ENCODE data around the gene YTHDC2. TPM values are rescaled to one million over a fixed set of nuclear protein-coding genes. Genes with fewer than 3 reads are reported as not detected.
"Not testable (repeated sequence)": the region's sequence is repeated elsewhere in the genome, so short reads cannot be mapped to it uniquely, and the experiment has no call there.

Gene YTHDC2
- total RNA-seq, 1 experiment from 2014 or later, result 8.6 TPM

- DNase-seq (ENCODE audit: low read depth), result no peak
Measured at GRCh38 chr5:113601423-113601822, 87.9 kb downstream of the YTHDC2 start.

GRCh38 chr5:113603246-113603645, 89.8 kb downstream of the YTHDC2 start:
- DNase-seq (ENCODE audit: low read depth), result not testable (repeated sequence)

GRCh38 chr5:113606298-113607134, 93.0 kb downstream of the YTHDC2 start:
- DNase-seq (ENCODE audit: low read depth), result peak; percentile 64

DNA sequence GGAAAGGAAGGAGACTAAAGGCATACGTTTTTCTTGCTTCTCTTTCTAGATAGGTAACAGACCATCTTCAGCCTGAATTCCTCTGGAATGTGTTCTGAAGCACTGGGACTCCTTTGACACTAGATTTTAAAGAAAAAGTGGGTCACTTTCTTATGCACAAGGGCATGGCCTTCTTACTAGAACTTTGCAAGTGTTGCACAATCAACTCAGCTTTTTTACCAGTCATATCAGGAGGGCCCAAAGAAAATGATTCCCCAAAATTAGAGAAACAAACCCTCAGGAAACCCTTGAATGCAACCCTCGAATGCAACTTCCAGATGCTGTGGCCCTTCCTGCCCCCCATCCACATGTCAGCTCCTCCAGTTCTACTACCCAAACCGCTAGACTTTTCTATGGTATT, 93.9 kb downstream of the YTHDC2 start:
- DNase-seq (ENCODE audit: low read depth), result no peak

GRCh38 chr5:113608113-113608596, 94.7 kb downstream of the YTHDC2 start:
- peak; percentile 56 for DNase-seq (ENCODE audit: low read depth)

GRCh38 chr5:113612060-113612496, 98.6 kb downstream of the YTHDC2 start:
- peak; percentile 34 for DNase-seq (ENCODE audit: low read depth)

GRCh38 chr5:113614191-113614590, 100.7 kb downstream of the YTHDC2 start:
- DNase-seq (ENCODE audit: low read depth), result peak; percentile 14

DNA sequence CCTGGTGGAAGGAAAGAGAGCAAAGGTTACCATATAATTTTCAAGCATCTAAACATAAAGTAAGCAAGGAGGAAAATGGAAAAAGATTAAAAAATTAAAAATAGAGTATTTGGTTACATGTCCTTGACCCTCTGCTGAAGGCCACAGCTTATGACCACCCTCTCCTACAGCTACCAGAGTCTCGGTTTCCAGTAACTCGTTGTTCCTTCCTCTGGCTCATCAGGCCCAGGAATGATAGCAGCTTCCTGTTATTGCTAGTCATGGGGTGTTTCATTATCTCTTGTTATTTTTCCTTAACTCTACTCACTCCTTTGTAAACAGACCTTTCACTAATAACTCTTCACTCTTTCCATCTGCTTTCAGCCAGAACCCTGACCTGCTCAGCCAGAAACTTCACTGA, 102.2 kb downstream of the YTHDC2 start:
- DNase-seq (ENCODE audit: low read depth), result no peak

DNA sequence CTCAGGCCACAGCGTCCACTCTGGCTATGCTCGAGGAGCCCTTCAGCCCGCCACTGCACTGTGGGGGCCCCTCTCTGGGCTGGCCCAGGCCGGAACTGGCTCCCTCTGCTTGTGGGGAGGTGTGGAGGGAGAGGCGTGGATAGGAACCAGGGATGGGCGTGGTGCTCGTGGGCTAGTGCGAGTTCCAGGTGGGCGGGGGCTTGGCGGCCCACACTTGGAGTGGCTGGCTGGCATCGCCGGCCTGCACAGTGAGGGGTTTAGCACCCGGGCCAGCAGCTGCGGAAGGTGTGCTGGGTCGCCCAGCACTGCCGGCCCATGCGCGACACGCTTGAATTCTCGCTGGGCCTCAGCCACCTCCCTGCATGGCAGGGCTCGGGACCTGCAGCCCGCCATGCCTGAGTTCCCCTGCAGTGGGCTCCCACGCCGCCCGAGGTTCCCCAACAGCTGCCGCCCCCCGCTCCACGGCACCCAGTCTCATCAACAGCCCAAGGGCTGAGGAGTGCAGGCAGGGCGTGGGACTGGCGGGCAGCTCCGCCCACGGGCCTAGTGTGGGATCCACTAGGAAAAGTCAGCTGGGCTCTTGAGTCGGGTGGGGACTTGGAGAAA, 103.8 kb downstream of the YTHDC2 start:
- no peak for DNase-seq (ENCODE audit: low read depth)

GRCh38 chr5:113632996-113633395, 119.5 kb downstream of the YTHDC2 start:
- DNase-seq (ENCODE audit: low read depth), result no peak

- DNase-seq (ENCODE audit: low read depth), result no peak
Measured at GRCh38 chr5:113634957-113635356, 121.5 kb downstream of the YTHDC2 start.

- DNase-seq (ENCODE audit: low read depth), result no peak
Measured at GRCh38 chr5:113641715-113642114, 128.2 kb downstream of the YTHDC2 start.

Other genes with a start within 250 kb of the YTHDC2 start
- gene TSSK1B, start 78.7 kb upstream of the YTHDC2 start, total RNA-seq (2014; rRNA removed; shearing (Covaris generic)), result not detected in 2 replicates
- 1.9 and 4.6 TPM in 2 replicates for gene MCC, start 25.2 kb upstream of the YTHDC2 start, total RNA-seq (2014; rRNA removed; shearing (Covaris generic))